ENCODE measurements around the gene DLG3. TPM values are rescaled to one million over a fixed set of nuclear protein-coding genes. Genes with fewer than 3 reads are reported as not detected.

DLG3 gene
- total and polyA plus RNA-seq, 10 of the 15 experiments (the other 5 are each of a cell fraction or from before 2014, with no cell fraction given) = 1.3 to 32.2 (median 3.9) TPM

- no peak overlapping the region for H3K4me3 ChIP-seq
- no peak overlapping the region for H3K4me2 ChIP-seq (ENCODE audit: control insufficient read depth, insufficient read depth)
- H2AFZ ChIP-seq (ENCODE audit: control insufficient read depth, low read depth, low read length) = no peak overlapping the region
- H4K20me1 ChIP-seq (ENCODE audit: control insufficient read depth, insufficient read depth) = no peaks in the 10 kb centered on the region
- H3K36me3 ChIP-seq (ENCODE audit: control insufficient read depth in 2 of 2, insufficient read depth in 2 of 2, low read length in 1 of 2) = no peaks in the 10 kb centered on the region; a peak in 2 of 4 replicates
- in situ Hi-C loops (cut with MboI) = loop anchor here (25.0 kb wide), 1 partner anchor 389 kb away; the partner anchor contains the start of gene AWAT2
- TF ChIP-seq ZNF217 (IDR thresholded peaks at IDR 0.05) = no peak
- no peak for TF ChIP-seq NRF1 (conservative IDR thresholded peaks at IDR 0.05; ENCODE audit: low read depth, low read length)
- no peak for TF ChIP-seq REST (IDR thresholded peaks at IDR 0.05; ENCODE audit: low read depth, low read length)
- no peak for TF ChIP-seq YBX1 (IDR thresholded peaks at IDR 0.05)
- TF ChIP-seq EP300 (IDR thresholded peaks at IDR 0.05; ENCODE audit: borderline replicate concordance in 1 of 2, control insufficient read depth in 1 of 2, low read depth in 2 of 2, low read length in 2 of 2) = no peak
- TF ChIP-seq CBX3 (IDR thresholded peaks at IDR 0.05; ENCODE audit: borderline replicate concordance, low read depth) = no peak
- no peak for TF ChIP-seq TARDBP (IDR thresholded peaks at IDR 0.05; ENCODE audit: borderline replicate concordance)
- no peak for TF ChIP-seq HDAC2 (IDR thresholded peaks at IDR 0.05)
- TF ChIP-seq SP1 (IDR thresholded peaks at IDR 0.05; ENCODE audit: low read depth, low read length) = no peak
- 39% methylated on average over 15 of the region's 15 CpGs for WGBS (ENCODE audit: insufficient coverage, insufficient replicate concordance, low lambda C conversion rate, missing lambda C conversion rate)
- ChIA-PET POLR2A (no interaction called here), RAD21 (ENCODE audit: unreplicated experiment) (no interaction called here), CTCF (interaction anchor here (0.6 kb wide), 1 partner anchor 8 kb away, joined by 3 read pairs; no protein-coding TSS in a partner anchor), SMC1A (ENCODE audit: uncharacterized antibody, unreplicated experiment) (no interaction called here)
- intact Hi-C loops (cut with micrococcal nuclease; ENCODE audit: unreplicated experiment) = no loop called here
- no peak overlapping the region for H3K9ac ChIP-seq (ENCODE audit: control insufficient read depth, insufficient read depth, low read length)
- BruUV-seq (replicated peaks) = no TSS peak
- DNase-seq (ENCODE audit: low read depth, low spot score) = no peak
- H3K27me3 ChIP-seq (replicated peaks in 1 of 2; ENCODE audit: control insufficient read depth in 2 of 2, insufficient read depth in 2 of 2, low read length in 1 of 2) = no peaks in the 10 kb centered on the region
- no peaks in the 10 kb centered on the region for H3K79me2 ChIP-seq (ENCODE audit: control insufficient read depth, insufficient read depth, low read length)
- no peaks in the 10 kb centered on the region for H3K9me3 ChIP-seq (replicated peaks; ENCODE audit: control insufficient read depth, insufficient read depth, low read length)
- no peaks in the 10 kb centered on the region for H3K4me1 ChIP-seq (ENCODE audit: control insufficient read depth, insufficient read depth, low read length)
- H3K27ac ChIP-seq (ENCODE audit: control insufficient read depth, insufficient read depth) = no peak overlapping the region
- FAIRE-seq = no peak
- no peak for ATAC-seq
These were observed 18.1 kb upstream of the DLG3 start for GRCh38 chrX:70426286-70427278.
